ENCODE data around the gene TCOF1.

- TF ChIP-seq CTCF (IDR thresholded peaks at IDR 0.05; ENCODE audit: insufficient read depth, low read length, poor library complexity, severe bottlenecking) (no peak), EZH2phosphoT487 (conservative IDR thresholded peaks at IDR 0.05; ENCODE audit: low read length) (no peak)
Measured at GRCh38 chr5:150411245-150411979, 53.9 kb downstream of the TCOF1 start.

Measured in SU-DHL-6 (cell line).